ENCODE results near the gene SERPINB6. TPM values are rescaled to one million over a fixed set of nuclear protein-coding genes. Genes with fewer than 3 reads are reported as not detected.
A peak's percentile ranks its signal among the peaks of the same experiment; 100 is the strongest.

Gene SERPINB6
- total RNA-seq, 1 donor from 2014 or later, result 48.7 TPM

DNA sequence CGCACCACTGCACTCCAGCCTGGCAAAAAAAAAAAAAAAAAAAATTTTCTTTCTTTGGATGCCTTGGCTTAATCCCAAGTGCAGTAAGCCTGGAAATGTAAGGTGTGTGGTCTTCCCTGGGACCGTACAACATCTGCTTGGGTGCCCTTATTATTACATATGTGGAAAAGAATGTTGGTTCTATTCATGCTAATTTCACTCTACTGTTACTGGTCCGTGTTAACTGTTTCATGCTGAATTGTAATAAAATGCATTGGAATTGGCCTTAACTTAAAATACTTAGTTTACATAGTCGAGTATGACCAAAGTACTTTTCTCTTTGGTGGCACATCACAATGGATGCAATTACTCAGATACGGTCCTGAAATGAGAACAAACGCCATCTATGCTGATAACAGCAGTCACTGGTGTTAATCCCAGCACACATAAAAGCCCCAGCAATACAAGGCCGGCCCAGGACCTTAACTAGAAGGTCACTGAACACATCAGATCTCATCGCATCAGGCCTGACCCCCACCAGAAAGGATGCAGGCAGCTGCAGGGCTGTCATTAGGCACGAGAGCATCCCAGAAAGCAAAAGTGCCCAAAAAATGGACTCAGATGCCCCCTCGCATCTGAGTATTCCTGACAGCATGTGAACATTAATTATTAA, 1.2 kb downstream of the SERPINB6 start:
- FAIRE-seq (no peak), DNase-seq (ENCODE audit: low read depth) (no peak)
- Histone ChIP-seq H3K27me3 (ENCODE audit: control insufficient read depth, insufficient read depth, low read length) (no peaks in the 10 kb centered on the region), H3K36me3 (ENCODE audit: control insufficient read depth, insufficient read depth, low read length) (no peaks in the 10 kb centered on the region), H3K4me3 (ENCODE audit: low read depth, low read length) (peak overlapping the region; percentile 62)
- TF ChIP-seq, protein P1, sequence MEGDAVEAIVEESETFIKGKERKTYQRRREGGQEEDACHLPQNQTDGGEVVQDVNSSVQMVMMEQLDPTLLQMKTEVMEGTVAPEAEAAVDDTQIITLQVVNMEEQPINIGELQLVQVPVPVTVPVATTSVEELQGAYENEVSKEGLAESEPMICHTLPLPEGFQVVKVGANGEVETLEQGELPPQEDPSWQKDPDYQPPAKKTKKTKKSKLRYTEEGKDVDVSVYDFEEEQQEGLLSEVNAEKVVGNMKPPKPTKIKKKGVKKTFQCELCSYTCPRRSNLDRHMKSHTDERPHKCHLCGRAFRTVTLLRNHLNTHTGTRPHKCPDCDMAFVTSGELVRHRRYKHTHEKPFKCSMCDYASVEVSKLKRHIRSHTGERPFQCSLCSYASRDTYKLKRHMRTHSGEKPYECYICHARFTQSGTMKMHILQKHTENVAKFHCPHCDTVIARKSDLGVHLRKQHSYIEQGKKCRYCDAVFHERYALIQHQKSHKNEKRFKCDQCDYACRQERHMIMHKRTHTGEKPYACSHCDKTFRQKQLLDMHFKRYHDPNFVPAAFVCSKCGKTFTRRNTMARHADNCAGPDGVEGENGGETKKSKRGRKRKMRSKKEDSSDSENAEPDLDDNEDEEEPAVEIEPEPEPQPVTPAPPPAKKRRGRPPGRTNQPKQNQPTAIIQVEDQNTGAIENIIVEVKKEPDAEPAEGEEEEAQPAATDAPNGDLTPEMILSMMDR (IDR thresholded peaks at IDR 0.05; ENCODE audit: insufficient read depth, low read length, severe bottlenecking), result no peak

DNA sequence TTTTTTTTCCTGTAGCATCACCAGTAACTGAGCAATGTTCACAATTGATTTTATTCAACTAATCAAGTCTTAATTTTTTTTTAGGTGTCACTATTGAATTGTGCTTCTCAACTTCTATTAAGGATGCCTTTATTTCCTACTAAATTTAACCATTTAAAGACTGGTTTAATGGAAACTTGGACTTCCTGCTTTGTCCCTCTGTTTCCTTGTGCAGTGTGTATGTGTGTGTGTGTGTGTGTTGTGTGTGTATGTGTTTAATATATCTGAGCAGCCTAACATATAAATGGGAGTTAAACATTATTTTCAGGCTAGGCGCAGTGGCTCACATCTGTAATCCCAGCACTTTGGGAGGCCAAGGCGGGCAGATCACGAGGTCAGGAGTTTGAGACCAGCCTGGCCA, 1.8 kb downstream of the SERPINB6 start:
- FAIRE-seq, result no peak
- H3K36me3 ChIP-seq (ENCODE audit: control insufficient read depth, insufficient read depth, low read length), result no peaks in the 10 kb centered on the region
- H3K27me3 ChIP-seq (ENCODE audit: control insufficient read depth, insufficient read depth, low read length), result no peaks in the 10 kb centered on the region
- TF ChIP-seq, protein P1 (IDR thresholded peaks at IDR 0.05; ENCODE audit: insufficient read depth, low read length, severe bottlenecking), result no peak
- no peak for DNase-seq (ENCODE audit: low read depth)
- no peak overlapping the region for H3K4me3 ChIP-seq (ENCODE audit: low read depth, low read length)

DNA sequence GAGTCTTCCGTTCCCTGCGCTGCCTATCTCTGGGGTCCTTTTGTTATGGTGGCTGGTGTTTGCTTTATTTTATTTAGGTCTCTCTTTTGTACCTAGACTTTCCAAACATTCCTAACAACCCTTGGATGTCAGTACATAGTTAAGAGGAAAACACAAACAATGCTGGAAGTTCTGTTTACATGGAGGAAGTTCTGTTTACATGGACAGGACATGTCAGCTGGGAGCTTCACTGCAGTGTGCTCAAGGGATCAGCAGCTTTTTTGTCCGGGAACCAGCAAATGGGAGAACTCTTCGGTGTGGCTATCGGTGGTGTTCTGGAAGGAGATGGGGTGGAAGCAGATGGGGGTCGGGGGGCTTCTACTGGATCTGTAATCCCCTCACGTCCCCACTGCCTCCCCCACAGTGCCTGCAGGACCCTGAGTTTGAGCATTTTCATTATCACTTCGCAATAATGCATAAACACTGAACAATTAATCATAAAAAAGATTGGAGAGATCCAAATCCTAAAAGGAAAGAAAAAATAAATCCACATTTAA, 2.7 kb downstream of the SERPINB6 start:
- no peaks in the 10 kb centered on the region for H3K36me3 ChIP-seq (ENCODE audit: control insufficient read depth, insufficient read depth, low read length)
- H3K27me3 ChIP-seq (ENCODE audit: control insufficient read depth, insufficient read depth, low read length), result no peaks in the 10 kb centered on the region
- no peak for DNase-seq (ENCODE audit: low read depth)
- FAIRE-seq, result no peak
- TF ChIP-seq, protein P1 (IDR thresholded peaks at IDR 0.05; ENCODE audit: insufficient read depth, low read length, severe bottlenecking), result no peak
- no peak overlapping the region for H3K4me3 ChIP-seq (ENCODE audit: low read depth, low read length)

GRCh38 chr6:2967936-2968335, 3.4 kb downstream of the SERPINB6 start:
- DNase-seq (ENCODE audit: low read depth) (no peak), FAIRE-seq (no peak)
- Histone ChIP-seq H3K36me3 (ENCODE audit: control insufficient read depth, insufficient read depth, low read length) (no peaks in the 10 kb centered on the region), H3K4me3 (ENCODE audit: low read depth, low read length) (no peak overlapping the region), H3K27me3 (ENCODE audit: control insufficient read depth, insufficient read depth, low read length) (no peaks in the 10 kb centered on the region)
- TF ChIP-seq, protein P1 (IDR thresholded peaks at IDR 0.05; ENCODE audit: insufficient read depth, low read length, severe bottlenecking), result no peak

- no peak for DNase-seq (ENCODE audit: low read depth)
- Histone ChIP-seq H3K4me3 (ENCODE audit: low read depth, low read length) (no peak overlapping the region), H3K36me3 (ENCODE audit: control insufficient read depth, insufficient read depth, low read length) (no peaks in the 10 kb centered on the region), H3K27me3 (ENCODE audit: control insufficient read depth, insufficient read depth, low read length) (no peaks in the 10 kb centered on the region)
- TF ChIP-seq, protein P1 (IDR thresholded peaks at IDR 0.05; ENCODE audit: insufficient read depth, low read length, severe bottlenecking), result no peak
- no peak for FAIRE-seq
Measured at GRCh38 chr6:2966347-2966746, 5.0 kb downstream of the SERPINB6 start.
